Heart left ventricle (tissue), 16 donors: Measurements from ENCODE around the gene PECR. TPM values are rescaled to one million over a fixed set of nuclear protein-coding genes. Genes with fewer than 3 reads are reported as not detected.
"Not testable (repeated sequence)": the region's sequence is repeated elsewhere in the genome, so short reads cannot be mapped to it uniquely, and the experiment has no call there.

Experiments
- ATAC-seq, 4 donors: fragments of 200-7000 bp; cut with Tn5 transposase; one replicate each; pipeline ENCODE4 v1.9.1; 2020 to 2022; ENCODE audit warnings: moderate library complexity in 4 of 4, mild to moderate bottlenecking in 3 of 4, moderate number of reproducible peaks in 1 of 4
- DNase-seq, 5 donors: peaks; one replicate each; pipeline ENCODE4 v3.0.0-alpha.2; 2020
- H3K27ac ChIP-seq, 12 donors: fragments of 200-600 bp; sonication (generic) in 4 of 12; one replicate each; pipeline versions ENCODE4 v1.5.0 to v1.8.0; 2016 to 2022; ENCODE audit warnings: mild to moderate bottlenecking in 2 of 12
- H3K27me3 ChIP-seq, 9 donors: fragments of 200-600 bp; sonication (generic) in 2 of 9; one replicate each; pipeline versions ENCODE4 v1.5.1 to v1.8.0; 2016 to 2022; ENCODE audit warnings: mild to moderate bottlenecking in 3 of 9
- H3K36me3 ChIP-seq, 9 donors: fragments of 200-600 bp; sonication (generic) in 2 of 9; one replicate each; pipeline versions ENCODE4 v1.5.0 to v1.8.0; 2018 to 2022; ENCODE audit warnings: mild to moderate bottlenecking in 2 of 9
- H3K4me1 ChIP-seq, 12 donors: fragments of 200-600 bp; sonication (generic) in 4 of 12; one replicate each; pipeline versions ENCODE4 v1.5.0 to v1.8.0; 2016 to 2022; ENCODE audit warnings: mild to moderate bottlenecking in 3 of 12
- H3K4me3 ChIP-seq, 12 donors: fragments of 200-600 bp; sonication (generic) in 4 of 12; one replicate each; pipeline versions ENCODE4 v1.5.0 to v1.8.0; 2017 to 2022; ENCODE audit warnings: mild to moderate bottlenecking in 9 of 12, moderate library complexity in 4 of 12
- H3K9me3 ChIP-seq, 12 donors: fragments of 200-600 bp; sonication (generic) in 4 of 12; one replicate each; pipeline versions ENCODE4 v1.5.0 to v1.8.0; 2016 to 2022; ENCODE audit warnings: mild to moderate bottlenecking in 1 of 12
- POLR2A ChIP-seq, 2 donors: fragments of 450-650 bp; IDR thresholded peaks; one replicate each; pipeline ENCODE4 v1.6.1; 2017; ENCODE audit warnings: antibody characterized with exemption in 2 of 2, mild to moderate bottlenecking in 2 of 2, moderate library complexity in 2 of 2
- WGBS, 4 donors: extraction: QIAGEN DNeasy Blood & Tissue Kit in 2 of 4; methylation state at CpG; one replicate each; pipeline versions ENCODE4 v1.1.5 to v1.1.7; 2013 to 2018; 5-methylcytosine and 5-hydroxymethylcytosine counted together
- intact Hi-C, 10 donors: fragments of 100-400 bp; cut with DNase I; formaldehyde crosslinking; loops; one replicate each; pipeline versions ENCODE4 v1.11.1 to v1.14.2; 2022
- polyA plus RNA-seq, 2 donors: library from polyadenylated mRNA; stranded (reverse); fragments of 200-250 nt; gene quantifications; one replicate each; pipeline ENCODE4 v1.2.3, GENCODE V29; 2013
- total RNA-seq, 9 donors: library from RNA; depleted of rRNA in 2 of 9; stranded (reverse); fragments of >200 nt in 2 of 9; fragmentation: NEBNext Ultra II Directional in 3 of 9; extraction: Animal tissue kit (Norgen Biotek cat#: 25700) in 3 of 9; gene quantifications; one replicate each; pipeline versions ENCODE4 v1.1.0 to v1.2.4, GENCODE V29; 2016 to 2023
- TF ChIP-seq, protein P1 (sequence below), 12 donors: fragments of 200-600 bp; sonication (generic) in 4 of 12; IDR thresholded peaks; one replicate each; pipeline versions ENCODE4 v1.5.0 to v1.8.0; 2018 to 2022; ENCODE audit warnings: antibody characterized with exemption in 12 of 12, mild to moderate bottlenecking in 5 of 12
- donor health status: ischemic (EF 13 %, LVEDD 7.1; RV severe dilation, severe dysfunction).
- donor health status: healthy with polysubstance abuse.
- donor health status: DM: no; HTN: yes; CAD: no.
- donor health status: DM: no; HTN: no; CAD: no.
- donor health status: ischemic (EF 25% LVEDD 6.9; RV normal size, moderate dysfunction).
- donor health status: ischemic (EF 25% LVEDD 5.7; RV mildly dilated, moderate dysfunction).
- donor health status: healthy.
- donor health status: DM: yes; HTN: yes; CAD: no.
- donor health status: ischemic (EF 35%, LVEDD 5.7; RV mildly dilated, moderate dysfunction).
- donor health status: nonischemic (EF 11% LVEDD 7.7; RV severe dilation, severe dysfunction).
- donor health status: DM: yes; HTN: yes; CAD: no.
- donor health status: PGD.
- donor health status: ischemic (EF 29% LVEDD 5.4; RV normal size, mild dysfunction).
- donor health status: nonischemic (EF 23%, LVEDD 6.1; RV moderate dilation, normal function).

Gene PECR
- total and polyA plus RNA-seq, 11 donors: 1.5 to 12.2 (median 3.0) TPM

DNA sequence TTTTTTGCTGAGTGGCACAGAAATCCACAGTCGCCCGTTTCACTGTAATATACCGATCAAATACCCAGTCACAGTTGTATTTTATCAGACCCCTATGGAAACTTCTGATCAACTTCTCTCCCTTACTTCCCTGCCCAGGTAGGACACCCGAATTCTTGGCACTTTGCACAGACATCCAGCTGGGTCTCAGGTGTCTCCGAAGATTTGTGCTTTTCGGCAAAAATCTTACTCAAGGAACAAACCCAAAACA lies 68.9 kb downstream of the PECR start:
- 20 to 24% (median 23%) methylated on average over 6 of the region's 6 CpGs for WGBS, 4 donors
- ATAC-seq (no peak), DNase-seq (no peak)
- intact Hi-C loops: no loop called here
- no peak overlapping the region for H3K27ac ChIP-seq
- TF ChIP-seq POLR2A (IDR thresholded peaks at IDR 0.05): no peak
- TF ChIP-seq, protein P1, sequence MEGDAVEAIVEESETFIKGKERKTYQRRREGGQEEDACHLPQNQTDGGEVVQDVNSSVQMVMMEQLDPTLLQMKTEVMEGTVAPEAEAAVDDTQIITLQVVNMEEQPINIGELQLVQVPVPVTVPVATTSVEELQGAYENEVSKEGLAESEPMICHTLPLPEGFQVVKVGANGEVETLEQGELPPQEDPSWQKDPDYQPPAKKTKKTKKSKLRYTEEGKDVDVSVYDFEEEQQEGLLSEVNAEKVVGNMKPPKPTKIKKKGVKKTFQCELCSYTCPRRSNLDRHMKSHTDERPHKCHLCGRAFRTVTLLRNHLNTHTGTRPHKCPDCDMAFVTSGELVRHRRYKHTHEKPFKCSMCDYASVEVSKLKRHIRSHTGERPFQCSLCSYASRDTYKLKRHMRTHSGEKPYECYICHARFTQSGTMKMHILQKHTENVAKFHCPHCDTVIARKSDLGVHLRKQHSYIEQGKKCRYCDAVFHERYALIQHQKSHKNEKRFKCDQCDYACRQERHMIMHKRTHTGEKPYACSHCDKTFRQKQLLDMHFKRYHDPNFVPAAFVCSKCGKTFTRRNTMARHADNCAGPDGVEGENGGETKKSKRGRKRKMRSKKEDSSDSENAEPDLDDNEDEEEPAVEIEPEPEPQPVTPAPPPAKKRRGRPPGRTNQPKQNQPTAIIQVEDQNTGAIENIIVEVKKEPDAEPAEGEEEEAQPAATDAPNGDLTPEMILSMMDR (IDR thresholded peaks at IDR 0.05): no peak
- H3K9me3 ChIP-seq: no peaks in the 10 kb centered on the region
- H3K4me1 ChIP-seq: peaks cover 0 to 25% (median 7%) of the 10 kb centered on the region in 12 donors
- H3K4me3 ChIP-seq: peak overlapping the region; percentile 34 to 71 (median 56)
- H3K27me3 ChIP-seq: no peaks in the 10 kb centered on the region
- no peaks in the 10 kb centered on the region for H3K36me3 ChIP-seq

DNA sequence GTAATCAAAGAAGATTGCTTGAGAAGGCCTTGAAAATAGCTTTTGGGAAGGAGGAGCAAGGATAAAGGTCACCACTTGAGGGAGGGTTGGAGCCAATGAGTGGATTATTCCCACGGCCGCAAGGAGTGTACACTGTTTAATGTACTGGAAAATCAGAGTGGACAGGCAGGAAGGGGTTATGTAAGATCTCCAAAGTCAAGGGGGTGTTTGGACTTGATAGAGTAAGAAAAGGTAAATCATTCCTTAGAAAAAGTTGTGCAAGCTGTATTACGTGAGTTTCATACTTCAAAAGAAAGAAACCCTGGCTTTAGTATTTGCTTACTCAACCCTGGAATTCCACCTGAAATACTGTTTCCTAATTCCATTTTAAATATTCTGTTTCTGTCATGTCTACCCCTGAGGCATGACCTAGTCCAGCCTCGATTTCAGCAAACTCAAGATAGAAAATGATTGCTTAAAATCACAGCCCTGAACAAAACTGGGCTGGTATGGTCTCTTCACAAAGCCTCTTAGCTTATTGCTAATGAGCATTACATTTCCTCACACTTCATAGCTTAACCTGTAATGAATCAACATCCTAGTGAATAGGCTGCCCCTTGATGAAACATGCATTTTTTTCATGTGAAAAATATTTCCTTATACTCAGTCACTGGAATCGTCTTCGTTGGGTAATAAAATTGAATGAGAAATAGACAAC lies 69.3 kb downstream of the PECR start:
- ATAC-seq: no peak

DNA sequence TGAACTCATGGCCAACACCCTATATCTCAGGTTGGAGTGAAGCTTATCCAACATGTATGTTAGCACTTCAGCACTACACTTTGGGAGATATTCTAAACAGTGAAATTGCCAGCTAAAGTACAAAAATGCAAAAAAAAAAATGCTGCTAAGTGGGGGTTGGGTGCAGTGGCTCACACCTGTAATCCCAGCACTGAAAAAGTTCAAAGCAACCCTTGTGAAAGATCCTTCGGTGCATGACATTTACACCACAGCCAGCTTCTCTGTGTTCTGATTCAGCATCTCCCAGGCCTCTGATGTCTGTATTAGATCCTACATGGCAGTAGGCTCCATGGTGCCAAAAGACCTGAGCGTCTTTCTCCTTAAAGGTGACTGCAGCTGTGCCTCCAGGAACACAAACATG lies 72.4 kb downstream of the PECR start:
- H3K4me1 ChIP-seq: peaks cover 0 to 46% (median 7%) of the 10 kb centered on the region in 12 donors
- ATAC-seq, H3K27me3 ChIP-seq, DNase-seq, intact Hi-C loops, H3K36me3 ChIP-seq, H3K27ac ChIP-seq, H3K4me3 ChIP-seq, H3K9me3 ChIP-seq: not testable (repeated sequence)
- 93 to 96% (median 94%) methylated on average over 2 of the region's 2 CpGs for WGBS, 4 donors

More for the DNA sequence above, 69.3 kb downstream of the PECR start:
- no peaks in the 10 kb centered on the region for H3K36me3 ChIP-seq
- intact Hi-C loops: no loop called here
- no peak for DNase-seq
- 43 to 52% (median 46%) methylated on average over 6 of the region's 6 CpGs for WGBS, 4 donors
- H3K9me3 ChIP-seq: no peaks in the 10 kb centered on the region
- peak overlapping the region in 7 of 12 donors; percentile 51 to 71 (median 66) for H3K4me3 ChIP-seq
- no peaks in the 10 kb centered on the region for H3K27me3 ChIP-seq
- TF ChIP-seq, protein P1 (IDR thresholded peaks at IDR 0.05): no peak
- no peak for TF ChIP-seq POLR2A (IDR thresholded peaks at IDR 0.05)
- peaks cover 0 to 25% (median 7%) of the 10 kb centered on the region in 12 donors for H3K4me1 ChIP-seq
- no peak overlapping the region for H3K27ac ChIP-seq

DNA sequence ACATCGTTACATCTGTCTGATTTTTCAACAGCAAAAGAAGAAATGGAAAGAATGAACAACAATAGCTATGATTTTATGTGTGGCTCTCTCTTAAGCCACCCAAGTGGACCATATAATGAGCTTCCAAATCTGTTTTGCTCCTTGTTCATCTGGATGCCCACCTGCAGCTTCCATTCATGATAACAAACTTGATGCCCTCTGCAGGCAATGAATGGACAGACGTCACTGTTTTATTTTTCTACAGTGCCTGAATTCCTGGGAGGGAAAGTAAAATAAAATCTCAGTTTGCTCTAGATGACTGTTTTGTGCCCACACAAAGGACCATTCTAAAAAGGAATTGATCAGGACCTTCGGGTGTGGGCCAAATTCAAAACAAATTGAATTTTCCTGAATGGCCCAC lies 73.2 kb downstream of the PECR start:
- DNase-seq (no peak), ATAC-seq (no peak)
- Histone ChIP-seq H3K4me3 (no peak overlapping the region), H3K27me3 (no peaks in the 10 kb centered on the region), H3K4me1 (peaks cover 0 to 39% (median 3%) of the 10 kb centered on the region in 12 donors), H3K9me3 (no peaks in the 10 kb centered on the region), H3K36me3 (no peaks in the 10 kb centered on the region), H3K27ac (no peak overlapping the region)
- WGBS, 4 donors: 82 to 95% (median 90%) methylated on average over 3 of the region's 3 CpGs
- intact Hi-C loops: no loop called here
- no peak for TF ChIP-seq POLR2A (IDR thresholded peaks at IDR 0.05)
- TF ChIP-seq, protein P1 (IDR thresholded peaks at IDR 0.05): no peak

DNA sequence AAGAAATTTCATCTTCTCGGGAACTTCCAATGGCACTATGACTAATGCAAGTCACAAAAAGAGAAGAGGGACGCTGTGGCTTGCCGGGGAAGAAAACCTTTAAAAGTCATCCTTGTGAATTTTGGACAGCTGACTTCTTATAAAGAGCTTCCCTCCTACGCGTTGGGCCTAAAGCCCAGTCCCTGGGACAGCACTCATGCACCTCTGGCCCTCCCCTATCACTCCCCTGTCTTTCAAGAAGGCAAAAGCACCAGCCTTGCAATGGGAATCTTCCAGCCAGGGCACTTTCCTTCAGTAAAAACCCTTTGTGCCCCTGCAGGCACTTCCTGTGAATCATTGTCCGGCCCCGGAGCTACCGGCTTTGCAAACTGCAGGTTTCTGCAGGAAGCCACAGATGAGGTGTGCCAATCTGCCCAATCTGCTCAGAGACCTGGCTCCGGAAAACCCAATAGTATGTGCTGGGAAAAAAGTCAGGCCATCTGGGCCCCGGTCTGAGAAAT lies 75.4 kb downstream of the PECR start:
- Histone ChIP-seq H3K9me3 (no peaks in the 10 kb centered on the region), H3K27ac (no peak overlapping the region), H3K4me3 (no peak overlapping the region), H3K36me3 (no peaks in the 10 kb centered on the region), H3K27me3 (no peaks in the 10 kb centered on the region), H3K4me1 (peaks cover 0 to 30% (median 0%) of the 10 kb centered on the region in 12 donors)
- peak in 2 of 5 donors; percentile 29 to 44 for DNase-seq
- 62 to 67% (median 64%) methylated on average over 10 of the region's 10 CpGs for WGBS, 4 donors
- peak in 1 of 4 donors; percentile 29 for ATAC-seq
- no peak for TF ChIP-seq POLR2A (IDR thresholded peaks at IDR 0.05)
- intact Hi-C loops: no loop called here
